SU-DHL-6 (cell line): ENCODE measurements around the gene UBR7.

ENCODE experiments used
- H2AFZ ChIP-seq: fragments of 200-600 bp; sonication (generic); 2 replicates; pipeline ENCODE4 v1.6.1; 2014; ENCODE audit warnings: low read depth, mild to moderate bottlenecking, moderate library complexity, mixed read lengths, antibody characterized with exemption, low read length; ENCODE audit not compliant: severe bottlenecking
- H3F3A ChIP-seq: fragments of 200-600 bp; shearing (Covaris generic); 2 replicates; pipeline ENCODE4 v1.6.0; 2016; ENCODE audit warnings: antibody characterized with exemption, mild to moderate bottlenecking; ENCODE audit not compliant: insufficient read depth
- H3K27ac ChIP-seq: fragments of 200-600 bp; sonication (generic); 2 replicates; pipeline ENCODE4 v1.5.1; 2016; ENCODE audit warnings: low read depth, mild to moderate bottlenecking, low read length, moderate library complexity, mixed read lengths
- H3K27me3 ChIP-seq: fragments of 200-600 bp; sonication (generic), shearing (Covaris generic); 2 replicates; pipeline ENCODE4 v1.6.0; 2014; ENCODE audit warnings: mild to moderate bottlenecking, low read length
- H3K36me3 ChIP-seq: fragments of 200-600 bp; sonication (generic); 2 replicates; pipeline ENCODE4 v1.6.1; 2014; ENCODE audit warnings: mild to moderate bottlenecking, low read length, mixed read lengths
- H3K4me2 ChIP-seq: fragments of 300-600, 200-600 bp; shearing (Covaris generic), sonication (generic); 2 replicates; pipeline ENCODE4 v1.6.0; 2014; ENCODE audit warnings: low read length, low read depth, mild to moderate bottlenecking; ENCODE audit not compliant: poor library complexity, severe bottlenecking
- H3K4me3 ChIP-seq: fragments of 200-600 bp; sonication (generic); 2 replicates; pipeline ENCODE4 v1.5.1; 2014; ENCODE audit warnings: antibody characterized with exemption, low read length, mild to moderate bottlenecking, mixed read lengths; ENCODE audit not compliant: insufficient read depth, poor library complexity, severe bottlenecking
- H3K79me2 ChIP-seq: fragments of 200-600 bp; sonication (generic); 2 replicates; pipeline ENCODE4 v1.6.1; 2014; ENCODE audit warnings: mild to moderate bottlenecking, low read length, moderate library complexity; ENCODE audit not compliant: insufficient read depth
- H3K9ac ChIP-seq: fragments of 200-600 bp; sonication (generic); 2 replicates; pipeline ENCODE4 v1.7.0; 2014; ENCODE audit warnings: mild to moderate bottlenecking, low read length
- H3K9me2 ChIP-seq: fragments of 200-600 bp; sonication (generic); replicated peaks from 2 replicates; pipeline ENCODE4 v1.6.1; 2014; ENCODE audit warnings: low read length; ENCODE audit not compliant: insufficient read depth
- H3K9me3 ChIP-seq: fragments of 200-600 bp; sonication (generic); 2 replicates; pipeline ENCODE4 v1.6.1; 2014; ENCODE audit warnings: low read length, mixed read lengths; ENCODE audit not compliant: insufficient read depth
- H4K20me1 ChIP-seq: fragments of 200-600 bp; sonication (generic); 2 replicates; pipeline ENCODE4 v1.6.1; 2014; ENCODE audit warnings: low read depth, mild to moderate bottlenecking, antibody characterized with exemption, low read length, moderate library complexity, mixed read lengths
- EZH2phosphoT487 ChIP-seq: fragments of 200-600 bp; sonication (generic), shearing (Covaris generic); conservative IDR thresholded peaks from 2 replicates; pipeline ENCODE4 v1.6.1; 2018; ENCODE audit warnings: mild to moderate bottlenecking, antibody characterized with exemption, low read length, moderate library complexity, mixed read lengths
- TF ChIP-seq, protein P1 (sequence below): fragments of 200-600 bp; sonication (generic); IDR thresholded peaks from one replicate; pipeline ENCODE4 v1.5.1; 2017; ENCODE audit warnings: antibody characterized with exemption, mild to moderate bottlenecking, low read length, moderate library complexity; ENCODE audit not compliant: insufficient read depth, poor library complexity, severe bottlenecking

UBR7 gene

DNA sequence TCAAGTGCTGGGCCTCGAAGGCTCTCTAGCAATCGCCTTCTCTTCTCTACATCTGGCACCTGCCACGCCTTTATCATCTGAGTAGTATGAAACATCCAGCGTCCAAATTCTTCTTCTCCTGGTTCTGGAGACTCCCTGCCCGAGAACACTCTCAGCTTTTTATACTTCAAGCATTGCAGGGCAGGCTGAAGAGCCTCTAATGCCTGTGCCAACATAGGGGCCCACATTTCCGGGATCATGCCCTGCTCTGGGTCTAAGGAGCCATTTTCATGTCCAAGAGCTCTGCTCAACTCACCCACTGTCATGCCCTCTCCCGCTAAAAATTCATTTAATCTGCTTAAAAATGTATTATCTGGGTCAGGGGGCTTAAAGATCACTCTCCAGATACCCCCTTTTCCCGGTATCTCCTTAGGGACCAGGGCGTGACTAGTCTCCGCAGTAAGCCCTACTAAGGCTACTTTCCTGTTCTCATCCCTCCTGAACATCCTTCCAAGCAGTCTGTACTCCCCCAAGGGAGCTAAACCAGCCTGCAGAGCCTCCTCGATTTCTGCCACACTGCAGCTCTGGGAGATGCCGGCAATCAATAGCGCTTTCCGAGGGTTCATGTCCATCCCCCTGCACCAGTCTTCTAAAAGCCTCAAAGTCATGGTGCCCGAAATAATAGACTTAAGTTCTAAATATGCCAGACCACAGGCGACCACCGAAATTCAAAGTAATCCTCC is 23.3 kb upstream of the UBR7 start:
- Histone ChIP-seq H3K4me3 (peak overlapping the region; percentile 81), H3K79me2 (peaks cover 24% of the 10 kb centered on the region), H3K9ac (peak overlapping the region; percentile 97), H3K4me2 (peak overlapping the region; percentile 76), H2AFZ (peak overlapping the region; percentile 88), H3F3A (peaks cover 11% of the 10 kb centered on the region), H3K27ac (peak overlapping the region; percentile 91), H4K20me1 (no peaks in the 10 kb centered on the region), H3K27me3 (no peaks in the 10 kb centered on the region), H3K36me3 (no peaks in the 10 kb centered on the region), H3K9me2 (no peaks in the 10 kb centered on the region), H3K9me3 (no peaks in the 10 kb centered on the region)
- TF ChIP-seq EZH2phosphoT487, result no peak
- TF ChIP-seq, protein P1, sequence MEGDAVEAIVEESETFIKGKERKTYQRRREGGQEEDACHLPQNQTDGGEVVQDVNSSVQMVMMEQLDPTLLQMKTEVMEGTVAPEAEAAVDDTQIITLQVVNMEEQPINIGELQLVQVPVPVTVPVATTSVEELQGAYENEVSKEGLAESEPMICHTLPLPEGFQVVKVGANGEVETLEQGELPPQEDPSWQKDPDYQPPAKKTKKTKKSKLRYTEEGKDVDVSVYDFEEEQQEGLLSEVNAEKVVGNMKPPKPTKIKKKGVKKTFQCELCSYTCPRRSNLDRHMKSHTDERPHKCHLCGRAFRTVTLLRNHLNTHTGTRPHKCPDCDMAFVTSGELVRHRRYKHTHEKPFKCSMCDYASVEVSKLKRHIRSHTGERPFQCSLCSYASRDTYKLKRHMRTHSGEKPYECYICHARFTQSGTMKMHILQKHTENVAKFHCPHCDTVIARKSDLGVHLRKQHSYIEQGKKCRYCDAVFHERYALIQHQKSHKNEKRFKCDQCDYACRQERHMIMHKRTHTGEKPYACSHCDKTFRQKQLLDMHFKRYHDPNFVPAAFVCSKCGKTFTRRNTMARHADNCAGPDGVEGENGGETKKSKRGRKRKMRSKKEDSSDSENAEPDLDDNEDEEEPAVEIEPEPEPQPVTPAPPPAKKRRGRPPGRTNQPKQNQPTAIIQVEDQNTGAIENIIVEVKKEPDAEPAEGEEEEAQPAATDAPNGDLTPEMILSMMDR, result no peak

DNA sequence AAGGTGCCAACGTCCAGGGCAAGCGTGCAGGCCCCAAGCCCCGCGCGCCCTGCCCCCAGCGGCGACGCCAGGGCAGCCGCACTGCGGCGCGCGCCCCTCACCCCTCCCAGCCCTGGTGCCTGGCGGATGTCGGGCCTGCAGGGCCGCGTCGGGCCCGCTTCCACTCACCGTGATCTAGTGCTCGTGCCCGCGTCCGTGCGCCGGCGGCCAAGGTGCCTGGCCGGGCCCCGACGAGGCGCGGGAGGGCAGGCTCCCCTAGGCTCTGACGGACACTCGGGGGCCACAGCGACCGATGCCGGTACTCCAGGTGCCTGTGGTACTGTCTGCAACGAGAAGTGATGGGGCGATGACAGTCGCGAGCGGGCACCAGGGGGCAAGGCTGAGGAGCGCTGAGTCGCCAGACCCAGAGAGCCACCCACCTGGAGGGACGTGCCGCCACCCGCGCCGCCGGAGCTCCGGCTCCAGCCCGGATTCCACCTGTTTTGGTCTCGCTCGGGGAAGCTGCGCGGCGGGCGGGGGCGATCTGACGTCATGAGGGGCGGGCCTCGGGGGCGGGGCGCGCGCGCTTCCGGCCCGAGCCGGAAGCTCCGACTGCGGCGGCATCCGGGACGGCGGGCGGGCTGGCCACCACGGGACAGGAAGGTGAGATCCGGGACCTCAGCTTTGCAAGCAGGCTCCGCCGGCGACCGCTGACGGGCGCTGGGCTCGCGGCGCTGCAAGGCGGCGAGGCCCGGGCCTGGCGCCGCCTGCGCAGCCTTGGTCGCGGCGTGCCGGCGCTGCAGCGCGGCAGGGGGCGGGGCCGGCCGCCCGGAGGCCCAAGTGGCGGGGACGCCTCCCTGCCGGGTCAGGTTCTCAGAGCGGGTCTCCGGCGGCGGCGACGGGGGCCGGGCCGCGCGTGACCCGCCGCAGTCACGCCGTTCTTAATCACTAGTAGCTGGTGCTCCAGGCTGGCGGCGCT is 22.4 kb upstream of the UBR7 start, which contains the start of the genes LYSET and MOAP1:
TSS of gene LYSET (plus strand) at position 927 of the 958 bp plus-strand sequence. CDS start 89 bp downstream, outside the sequence.
TSS of gene MOAP1 (minus strand) at position 507 of the 958 bp plus-strand sequence. CDS start 655 bp downstream, outside the sequence.
- Histone ChIP-seq H3K79me2 (peaks cover 24% of the 10 kb centered on the region), H3K9me2 (no peaks in the 10 kb centered on the region)

DNA sequence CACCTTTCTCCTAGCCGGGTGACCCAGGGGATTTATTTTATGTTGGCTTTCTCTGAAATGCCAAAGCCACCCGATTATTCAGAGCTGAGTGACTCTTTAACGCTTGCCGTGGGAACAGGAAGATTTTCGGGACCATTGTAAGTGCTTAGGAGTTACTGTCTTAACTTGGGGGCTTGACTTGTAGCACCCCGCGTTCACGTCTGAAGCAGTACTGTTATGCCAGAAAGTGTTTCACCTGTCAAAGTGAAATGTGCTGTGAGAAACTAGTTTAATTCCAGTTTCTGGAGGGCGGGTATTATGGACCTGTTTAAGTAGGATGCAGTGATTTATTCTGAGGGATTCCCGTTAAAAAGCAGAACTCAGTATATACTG is 21.7 kb upstream of the UBR7 start:
- peak overlapping the region; percentile 84 for H3K4me3 ChIP-seq
- peak overlapping the region; percentile 76 for H3K4me2 ChIP-seq
- peaks cover 16% of the 10 kb centered on the region for H3F3A ChIP-seq
- TF ChIP-seq, protein P1, result no peak
- TF ChIP-seq EZH2phosphoT487, result no peak
- H3K36me3 ChIP-seq, result peaks cover 3% of the 10 kb centered on the region; the same call in 1 of the 2 replicates
- peak overlapping the region; percentile 91 for H3K27ac ChIP-seq
- H3K27me3 ChIP-seq, result no peaks in the 10 kb centered on the region
- peak overlapping the region; percentile 97 for H3K9ac ChIP-seq
- H3K9me2 ChIP-seq, result no peaks in the 10 kb centered on the region
- H3K79me2 ChIP-seq, result peaks cover 24% of the 10 kb centered on the region
- peak overlapping the region; percentile 82 for H2AFZ ChIP-seq
- no peaks in the 10 kb centered on the region for H4K20me1 ChIP-seq
- no peaks in the 10 kb centered on the region for H3K9me3 ChIP-seq

More for the DNA sequence above, 22.4 kb upstream of the UBR7 start, which contains the start of the genes LYSET and MOAP1:
- Histone ChIP-seq H3K36me3 (0 out of 2 replicates have a peak, but pooled peaks cover 3% of the 10 kb centered on the region), H3K9me3 (no peaks in the 10 kb centered on the region), H2AFZ (peak within 1 kb of the TSS; percentile 88), H3K27me3 (no peaks in the 10 kb centered on the region), H3K4me3 (peak within 1 kb of the TSS; percentile 84), H3F3A (peaks cover 16% of the 10 kb centered on the region), H3K27ac (peak within 1 kb of the TSS; percentile 91), H4K20me1 (no peaks in the 10 kb centered on the region), H3K9ac (peak within 1 kb of the TSS; percentile 97), H3K4me2 (peak within 1 kb of the TSS; percentile 76)
- TF ChIP-seq, protein P1, result no peak
- no peak for TF ChIP-seq EZH2phosphoT487
